ENCODE measurements around the gene ANXA5. TPM values are rescaled to one million over a fixed set of nuclear protein-coding genes. Genes with fewer than 3 reads are reported as not detected.
A peak's percentile ranks its signal among the peaks of the same experiment; 100 is the strongest.

The ANXA5 gene
- total RNA-seq, 1 donor from 2014 or later = 105 TPM

- peaks cover 12% of the 10 kb centered on the region for H3K27me3 Mint-ChIP-seq (ENCODE audit: low read depth)
- no peak overlapping the region for H3K4me3 Mint-ChIP-seq (ENCODE audit: low read depth)
- no peaks in the 10 kb centered on the region for H3K36me3 Mint-ChIP-seq (ENCODE audit: low read depth)
- intact Hi-C loops (cut with micrococcal nuclease) = loop anchor here (5.0 kb wide), 2 partner anchors 246 to 356 kb away; no protein-coding TSS in a partner anchor
- H3K4me1 Mint-ChIP-seq (ENCODE audit: low read depth) = peaks cover 9% of the 10 kb centered on the region
- H3K9me3 Mint-ChIP-seq = no peaks in the 10 kb centered on the region
- no peak overlapping the region for H3K27ac Mint-ChIP-seq
- no peak for DNase-seq (ENCODE audit: low spot score)
These were observed 31.3 kb upstream of the ANXA5 start for GRCh38 chr4:121728066-121728465.

GRCh38 chr4:121726642-121727268, 30.0 kb upstream of the ANXA5 start:
- H3K36me3 Mint-ChIP-seq (ENCODE audit: low read depth) = no peaks in the 10 kb centered on the region
- peaks cover 6% of the 10 kb centered on the region for H3K27me3 Mint-ChIP-seq (ENCODE audit: low read depth)
- no peak overlapping the region for H3K4me3 Mint-ChIP-seq (ENCODE audit: low read depth)
- no peak overlapping the region for H3K27ac Mint-ChIP-seq
- peaks cover 9% of the 10 kb centered on the region for H3K4me1 Mint-ChIP-seq (ENCODE audit: low read depth)
- intact Hi-C loops (cut with micrococcal nuclease) = loop anchor here (1.0 to 5.0 kb wide), 4 partner anchors 19 to 354 kb away; no protein-coding TSS in a partner anchor
- H3K9me3 Mint-ChIP-seq = no peaks in the 10 kb centered on the region
- no peak for DNase-seq (ENCODE audit: low spot score)

GRCh38 chr4:121724671-121725070, 27.9 kb upstream of the ANXA5 start:
- intact Hi-C loops (cut with micrococcal nuclease) = loop anchor here (5.0 kb wide), 2 partner anchors 242 to 352 kb away; no protein-coding TSS in a partner anchor

GRCh38 chr4:121721700-121722099, 24.9 kb upstream of the ANXA5 start:
- Mint-ChIP-seq H3K4me1 (ENCODE audit: low read depth) (peaks cover 5% of the 10 kb centered on the region), H3K9me3 (no peaks in the 10 kb centered on the region), H3K4me3 (ENCODE audit: low read depth) (no peak overlapping the region), H3K27ac (no peak overlapping the region), H3K36me3 (ENCODE audit: low read depth) (no peaks in the 10 kb centered on the region), H3K27me3 (ENCODE audit: low read depth) (peaks cover 15% of the 10 kb centered on the region)
- intact Hi-C loops (cut with micrococcal nuclease) = no loop called here
- no peak for DNase-seq (ENCODE audit: low spot score)

More at GRCh38 chr4:121724671-121725070, 27.9 kb upstream of the ANXA5 start:
- Mint-ChIP-seq H3K9me3 (no peaks in the 10 kb centered on the region), H3K4me3 (ENCODE audit: low read depth) (no peak overlapping the region), H3K27ac (no peak overlapping the region), H3K36me3 (ENCODE audit: low read depth) (no peaks in the 10 kb centered on the region), H3K4me1 (ENCODE audit: low read depth) (peaks cover 9% of the 10 kb centered on the region), H3K27me3 (ENCODE audit: low read depth) (peaks cover 2% of the 10 kb centered on the region)
- DNase-seq (ENCODE audit: low spot score) = no peak

DNA sequence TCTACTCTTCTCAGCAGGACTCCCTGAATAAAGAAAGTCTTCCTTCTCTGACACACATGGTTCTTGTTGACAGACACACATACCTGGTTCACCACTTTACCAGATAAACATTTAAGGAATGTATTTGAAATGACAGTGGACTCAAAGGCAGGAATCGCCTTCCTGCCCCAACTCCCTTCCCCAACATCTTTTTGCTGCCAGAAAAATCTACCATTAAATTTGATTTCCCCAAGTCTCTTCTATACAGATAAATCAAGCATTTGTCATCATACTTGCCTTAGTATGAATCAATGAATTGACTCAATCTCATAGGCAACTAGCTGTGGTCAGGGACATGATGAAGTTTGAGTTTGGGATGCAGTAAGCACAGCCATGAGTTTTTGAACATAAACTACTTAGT, 23.3 kb upstream of the ANXA5 start:
- no peaks in the 10 kb centered on the region for H3K9me3 Mint-ChIP-seq
- DNase-seq (ENCODE audit: low spot score) = no peak

DNA sequence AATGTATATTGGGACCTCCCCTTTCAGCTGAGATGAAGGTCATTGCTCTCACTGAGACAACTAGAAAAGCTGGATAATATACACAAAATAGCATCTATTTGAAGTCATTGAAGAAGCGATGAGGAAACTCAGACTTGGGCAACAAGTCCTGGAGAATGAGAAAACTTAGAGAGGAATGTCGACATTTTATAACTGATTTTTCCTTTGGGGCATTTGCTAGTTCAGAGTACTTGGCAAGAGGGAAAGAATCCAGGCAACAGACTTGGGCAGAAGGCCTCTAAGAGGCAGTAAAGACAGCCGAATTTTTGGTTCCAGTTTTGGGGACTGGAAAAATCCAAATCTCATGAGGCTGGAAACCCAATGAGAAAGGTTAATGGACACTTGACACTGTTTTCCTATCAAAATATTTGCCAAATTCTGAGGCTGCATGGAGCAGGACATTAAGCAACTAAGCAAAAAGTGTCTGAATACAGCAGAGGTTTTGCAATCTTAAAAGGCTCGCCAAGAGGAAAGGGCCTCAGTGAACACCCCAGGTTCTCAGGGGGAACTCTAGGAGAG, 21.0 kb upstream of the ANXA5 start:
- Mint-ChIP-seq H3K4me1 (ENCODE audit: low read depth) (no peaks in the 10 kb centered on the region), H3K27ac (no peak overlapping the region), H3K36me3 (ENCODE audit: low read depth) (no peaks in the 10 kb centered on the region), H3K9me3 (no peaks in the 10 kb centered on the region), H3K4me3 (ENCODE audit: low read depth) (no peak overlapping the region), H3K27me3 (ENCODE audit: low read depth) (peaks cover 46% of the 10 kb centered on the region)
- no peak for DNase-seq (ENCODE audit: low spot score)
- intact Hi-C loops (cut with micrococcal nuclease) = no loop called here

More for the DNA sequence above, 23.3 kb upstream of the ANXA5 start:
- no peaks in the 10 kb centered on the region for H3K36me3 Mint-ChIP-seq (ENCODE audit: low read depth)
- H3K4me1 Mint-ChIP-seq (ENCODE audit: low read depth) = no peaks in the 10 kb centered on the region
- intact Hi-C loops (cut with micrococcal nuclease) = no loop called here
- no peak overlapping the region for H3K27ac Mint-ChIP-seq
- H3K27me3 Mint-ChIP-seq (ENCODE audit: low read depth) = peaks cover 29% of the 10 kb centered on the region
- no peak overlapping the region for H3K4me3 Mint-ChIP-seq (ENCODE audit: low read depth)

- Mint-ChIP-seq H3K36me3 (ENCODE audit: low read depth) (no peaks in the 10 kb centered on the region), H3K4me1 (ENCODE audit: low read depth) (peaks cover 20% of the 10 kb centered on the region), H3K4me3 (ENCODE audit: low read depth) (no peak overlapping the region), H3K9me3 (no peaks in the 10 kb centered on the region), H3K27me3 (ENCODE audit: low read depth) (peaks cover 59% of the 10 kb centered on the region), H3K27ac (no peak overlapping the region)
- intact Hi-C loops (cut with micrococcal nuclease) = no loop called here
- DNase-seq (ENCODE audit: low spot score) = no peak
These were observed 17.8 kb upstream of the ANXA5 start for GRCh38 chr4:121714548-121714947.

DNA sequence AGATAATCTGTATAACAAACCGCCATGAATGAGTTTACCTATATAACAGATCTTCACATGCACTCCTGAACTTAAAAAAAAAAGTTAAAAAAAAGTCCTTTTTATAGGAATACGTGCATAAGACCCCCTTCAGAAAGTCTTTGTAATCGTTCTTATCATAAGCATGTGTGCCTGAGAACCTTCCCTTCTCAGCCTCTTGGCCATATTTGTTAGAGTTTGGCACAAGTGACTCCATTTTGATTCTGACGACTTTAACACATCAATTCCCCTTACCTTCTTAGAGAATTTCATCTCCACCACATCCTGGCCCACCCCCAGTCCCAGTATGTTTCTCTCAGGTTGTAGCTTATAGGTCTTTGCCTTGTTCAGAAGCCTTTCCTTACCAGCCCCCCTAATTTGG, 16.0 kb upstream of the ANXA5 start:
- no peak for DNase-seq (ENCODE audit: low spot score)
- no peaks in the 10 kb centered on the region for H3K9me3 Mint-ChIP-seq
- no peak overlapping the region for H3K4me3 Mint-ChIP-seq (ENCODE audit: low read depth)
- H3K27ac Mint-ChIP-seq = no peak overlapping the region
- peaks cover 36% of the 10 kb centered on the region for H3K4me1 Mint-ChIP-seq (ENCODE audit: low read depth)
- H3K36me3 Mint-ChIP-seq (ENCODE audit: low read depth) = no peaks in the 10 kb centered on the region
- H3K27me3 Mint-ChIP-seq (ENCODE audit: low read depth) = peaks cover 59% of the 10 kb centered on the region
- intact Hi-C loops (cut with micrococcal nuclease) = no loop called here

GRCh38 chr4:121712001-121712651, 15.3 kb upstream of the ANXA5 start:
- Mint-ChIP-seq H3K4me1 (ENCODE audit: low read depth) (peaks cover 42% of the 10 kb centered on the region), H3K9me3 (no peaks in the 10 kb centered on the region), H3K27me3 (ENCODE audit: low read depth) (peaks cover 56% of the 10 kb centered on the region), H3K27ac (no peak overlapping the region), H3K4me3 (ENCODE audit: low read depth) (no peak overlapping the region), H3K36me3 (ENCODE audit: low read depth) (no peaks in the 10 kb centered on the region)
- intact Hi-C loops (cut with micrococcal nuclease) = no loop called here
- no peak for DNase-seq (ENCODE audit: low spot score)

GRCh38 chr4:121711263-121712000, 14.7 kb upstream of the ANXA5 start:
- DNase-seq (ENCODE audit: low spot score) = no peak
- H3K36me3 Mint-ChIP-seq (ENCODE audit: low read depth) = no peaks in the 10 kb centered on the region
- no peak overlapping the region for H3K27ac Mint-ChIP-seq
- H3K4me3 Mint-ChIP-seq (ENCODE audit: low read depth) = no peak overlapping the region
- H3K4me1 Mint-ChIP-seq (ENCODE audit: low read depth) = peaks cover 49% of the 10 kb centered on the region
- intact Hi-C loops (cut with micrococcal nuclease) = loop anchor here (2.0 kb wide), 2 partner anchors 15 to 671 kb away; partner anchors contain the start of gene ANXA5
- no peaks in the 10 kb centered on the region for H3K9me3 Mint-ChIP-seq
- peaks cover 50% of the 10 kb centered on the region for H3K27me3 Mint-ChIP-seq (ENCODE audit: low read depth)

- no peak for DNase-seq (ENCODE audit: low spot score)
- H3K27ac Mint-ChIP-seq = no peak overlapping the region
- H3K9me3 Mint-ChIP-seq = no peaks in the 10 kb centered on the region
- no peak overlapping the region for H3K4me3 Mint-ChIP-seq (ENCODE audit: low read depth)
- H3K4me1 Mint-ChIP-seq (ENCODE audit: low read depth) = peaks cover 51% of the 10 kb centered on the region
- intact Hi-C loops (cut with micrococcal nuclease) = loop anchor here (2.0 to 5.0 kb wide), 3 partner anchors 13 to 669 kb away; partner anchors contain the start of gene ANXA5
- peaks cover 36% of the 10 kb centered on the region for H3K27me3 Mint-ChIP-seq (ENCODE audit: low read depth)
- H3K36me3 Mint-ChIP-seq (ENCODE audit: low read depth) = no peaks in the 10 kb centered on the region
These were observed 13.1 kb upstream of the ANXA5 start for GRCh38 chr4:121709766-121710405.

GRCh38 chr4:121707344-121707743, 10.6 kb upstream of the ANXA5 start:
- no peak for DNase-seq (ENCODE audit: low spot score)
- no peaks in the 10 kb centered on the region for H3K36me3 Mint-ChIP-seq (ENCODE audit: low read depth)
- peaks cover 51% of the 10 kb centered on the region for H3K4me1 Mint-ChIP-seq (ENCODE audit: low read depth)
- H3K4me3 Mint-ChIP-seq (ENCODE audit: low read depth) = no peak overlapping the region
- intact Hi-C loops (cut with micrococcal nuclease) = loop anchor here (1.0 to 5.0 kb wide), 2 partner anchors 19 to 525 kb away; no protein-coding TSS in a partner anchor
- no peaks in the 10 kb centered on the region for H3K9me3 Mint-ChIP-seq
- peak overlapping the region; percentile 8 for H3K27ac Mint-ChIP-seq
- peaks cover 28% of the 10 kb centered on the region for H3K27me3 Mint-ChIP-seq (ENCODE audit: low read depth)

All from activated T-helper 2 cell treated with anti-CD3 and anti-CD28 coated beads, Interferon-gamma antibody, Interleukin-2, Interleukin-4, amounts not matched to agents 10 μg/mL and 5 μg/mL and 100 μg/mL, durations not matched to agents 14 hours and 24 hours and 36 hours (primary cell).